HG02973 (cell line): ENCODE results near the gene CALCR.
"Not testable (repeated sequence)": the region's sequence is repeated elsewhere in the genome, so short reads cannot be mapped to it uniquely, and the experiment has no call there.

ENCODE experiments used
- ATAC-seq: cut with Tn5 transposase; IDR thresholded peaks from one replicate; pipeline ENCODE4 v1.9.1; 2021; ENCODE audit warnings: moderate library complexity; ENCODE audit not compliant: unreplicated experiment

Gene CALCR

GRCh38 chr7:93562936-93563335, 11.6 kb downstream of the CALCR start:
- no peak for ATAC-seq

- no peak for ATAC-seq
Measured at GRCh38 chr7:93562106-93562505, 12.4 kb downstream of the CALCR start.

GRCh38 chr7:93559639-93560491, 14.7 kb downstream of the CALCR start:
- peak; percentile 43 for ATAC-seq

- no peak for ATAC-seq
Measured at GRCh38 chr7:93558705-93559614, 15.6 kb downstream of the CALCR start.

- no peak for ATAC-seq
Measured at GRCh38 chr7:93551931-93552330, 22.6 kb downstream of the CALCR start.

GRCh38 chr7:93551063-93551895, 23.2 kb downstream of the CALCR start:
- ATAC-seq = no peak

DNA sequence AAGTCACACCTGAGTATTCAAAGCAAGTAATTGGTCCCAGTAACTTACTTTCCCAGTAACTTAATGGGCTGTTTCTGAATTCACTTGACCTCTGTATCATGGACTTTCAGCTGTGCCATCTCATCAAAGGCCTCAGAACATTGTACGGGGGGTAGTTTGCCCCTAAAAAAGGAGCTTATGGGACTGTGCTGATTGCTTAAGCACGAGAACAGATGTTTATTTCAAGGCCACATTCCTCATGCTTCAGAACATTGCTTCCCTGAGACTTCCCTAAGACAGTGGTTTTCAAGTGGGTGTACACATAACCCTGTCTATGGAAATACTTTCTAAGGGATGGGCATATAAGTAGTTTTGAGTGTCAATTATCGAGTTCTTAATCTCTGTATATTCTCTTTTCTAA, 26.8 kb downstream of the CALCR start:
- no peak for ATAC-seq

GRCh38 chr7:93544691-93545090, 29.8 kb downstream of the CALCR start:
- ATAC-seq = no peak

- no peak for ATAC-seq
Measured at GRCh38 chr7:93538061-93538460, 36.5 kb downstream of the CALCR start.

- ATAC-seq = no peak
Measured at GRCh38 chr7:93535616-93536015, 38.9 kb downstream of the CALCR start.

DNA sequence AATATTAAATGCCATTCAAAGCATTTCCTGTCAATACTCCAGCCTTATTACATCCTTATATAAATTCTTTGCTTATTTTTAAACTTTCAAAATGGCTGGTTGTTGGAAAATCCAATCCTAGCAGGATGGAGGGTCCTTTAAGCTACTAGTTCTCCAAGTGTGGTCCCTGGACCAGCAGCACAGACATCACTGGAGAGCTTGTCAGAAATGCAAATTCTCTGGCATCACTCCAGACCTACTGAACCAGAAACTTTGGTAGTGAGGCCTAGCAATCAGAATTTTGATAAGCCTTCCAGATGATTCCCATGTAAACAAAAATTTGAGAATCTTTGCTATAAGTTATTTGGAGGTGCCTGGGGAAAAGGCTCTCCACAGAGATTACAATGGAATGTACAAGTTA, 43.8 kb downstream of the CALCR start:
- ATAC-seq = no peak

- no peak for ATAC-seq
Measured at GRCh38 chr7:93516834-93517233, 57.7 kb downstream of the CALCR start.

- no peak for ATAC-seq
Measured at GRCh38 chr7:93515144-93515543, 59.4 kb downstream of the CALCR start.

DNA sequence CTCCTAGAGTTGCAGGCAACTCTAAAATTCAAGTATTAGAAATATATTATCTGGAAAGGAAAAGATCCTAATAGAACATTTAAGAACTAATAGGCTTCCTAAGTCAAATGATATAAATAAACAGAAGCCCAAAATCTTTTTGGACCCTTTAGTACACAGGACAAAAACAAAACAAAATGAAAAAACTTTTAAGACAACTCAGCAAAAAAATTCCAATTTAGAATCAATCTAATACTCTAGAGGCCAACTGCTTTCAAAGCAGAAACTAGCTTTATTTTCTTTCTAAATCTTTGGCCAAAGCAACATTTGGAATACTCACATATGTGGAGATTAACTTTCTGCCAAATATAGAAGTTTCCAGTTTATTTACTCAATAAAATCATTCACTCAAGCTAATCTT, 65.2 kb downstream of the CALCR start:
- no peak for ATAC-seq

GRCh38 chr7:93503088-93503487, 71.4 kb downstream of the CALCR start:
- no peak for ATAC-seq

GRCh38 chr7:93491860-93492259, 82.7 kb downstream of the CALCR start:
- not testable (repeated sequence) for ATAC-seq

DNA sequence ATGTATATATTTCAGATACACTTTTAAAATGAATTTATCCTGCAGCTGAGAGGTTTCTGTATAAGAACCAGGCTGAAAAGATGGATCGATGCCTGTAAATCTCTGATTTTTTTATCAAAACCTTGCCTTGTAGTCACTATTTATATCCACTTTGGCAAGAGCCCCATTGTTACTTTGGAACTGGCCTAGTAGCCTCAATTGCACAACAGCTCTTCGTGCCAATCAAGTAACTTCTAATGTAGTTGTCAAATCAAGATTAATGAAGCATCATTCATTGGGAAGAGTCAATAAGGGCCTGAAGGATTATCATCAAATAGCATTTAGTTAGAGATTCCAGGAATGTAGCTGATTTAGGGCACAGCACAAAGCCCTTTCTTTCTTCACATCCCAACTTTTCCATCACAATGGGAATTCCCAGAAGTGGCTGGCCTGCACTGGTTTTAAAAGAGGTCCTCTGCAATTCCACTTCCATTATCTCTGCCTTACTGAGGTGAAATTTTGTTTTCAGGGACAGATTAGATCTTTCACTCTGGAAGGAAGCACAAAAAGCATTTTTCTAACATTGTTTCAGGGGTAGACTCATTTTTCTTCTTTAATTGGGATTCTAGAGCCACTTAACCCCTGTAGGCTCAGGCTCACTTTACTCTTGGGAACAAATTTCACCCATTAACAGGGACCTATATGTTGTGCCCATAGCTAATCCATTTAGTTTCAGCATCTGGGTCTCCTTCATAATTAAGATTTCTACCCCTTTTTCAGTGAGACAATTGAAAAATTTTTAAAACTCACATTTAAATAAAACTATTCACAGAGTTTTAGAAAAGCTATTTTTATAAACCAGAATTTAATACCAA, 97.8 kb downstream of the CALCR start:
- ATAC-seq = no peak

- no peak for ATAC-seq
Measured at GRCh38 chr7:93475811-93476210, 98.7 kb downstream of the CALCR start.

GRCh38 chr7:93471456-93471855, 103.1 kb downstream of the CALCR start:
- ATAC-seq = no peak

- ATAC-seq = no peak
Measured at GRCh38 chr7:93463764-93464163, 110.8 kb downstream of the CALCR start.
